GM18519 (cell line): ENCODE measurements around the gene INPP4A.
A peak's percentile ranks its signal among the peaks of the same experiment; 100 is the strongest.
"Not testable (repeated sequence)": the region's sequence is repeated elsewhere in the genome, so short reads cannot be mapped to it uniquely, and the experiment has no call there.

ENCODE experiments used
- ATAC-seq: cut with Tn5 transposase; IDR thresholded peaks from one replicate; pipeline ENCODE4 v1.9.1; 2021; ENCODE audit warnings: mild to moderate bottlenecking, moderate library complexity; ENCODE audit not compliant: unreplicated experiment, low FRiP score

The INPP4A gene

DNA sequence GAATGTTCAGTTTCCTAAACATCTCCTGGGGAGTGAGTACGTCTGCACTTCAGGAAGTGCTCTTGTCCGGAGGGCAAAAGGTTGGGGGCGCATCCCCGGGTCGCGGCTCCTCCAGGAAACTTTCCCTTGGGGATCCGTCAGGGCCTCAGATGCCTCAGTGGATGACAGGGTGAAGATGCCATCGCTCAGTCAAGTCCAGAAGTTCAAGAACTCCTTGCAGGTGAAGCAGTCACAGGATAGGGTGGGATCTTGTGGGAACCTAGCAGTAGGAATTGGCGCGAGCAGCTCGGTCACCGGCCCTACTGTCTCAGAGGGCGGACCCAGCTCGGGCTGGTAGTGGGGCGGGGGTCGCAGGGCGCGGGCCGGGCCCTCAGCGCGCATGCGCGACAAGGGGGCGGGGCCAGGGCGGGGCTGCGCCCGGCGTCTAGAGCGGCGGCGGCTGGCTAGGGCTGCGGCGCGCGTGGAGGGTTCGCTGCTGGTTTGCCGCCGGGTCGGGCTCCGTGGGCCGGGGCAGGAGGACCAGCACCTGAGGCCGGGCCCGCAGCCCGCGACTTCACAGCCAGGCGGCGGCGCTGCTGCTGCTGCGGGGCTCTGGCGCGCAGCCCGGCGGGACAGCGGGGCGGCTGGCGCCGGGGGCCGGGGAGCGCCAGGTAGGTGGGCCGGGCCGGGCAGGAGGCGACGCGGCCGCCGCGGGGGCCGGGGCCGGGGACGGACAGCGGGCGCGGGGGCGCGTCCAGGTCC is at the start of gene INPP4A:
Gene INPP4A, plus strand, starts transcription at position 423 of the 741 bp plus-strand sequence. CDS start 75,191 bp downstream, outside the sequence.
- no peak for ATAC-seq

DNA sequence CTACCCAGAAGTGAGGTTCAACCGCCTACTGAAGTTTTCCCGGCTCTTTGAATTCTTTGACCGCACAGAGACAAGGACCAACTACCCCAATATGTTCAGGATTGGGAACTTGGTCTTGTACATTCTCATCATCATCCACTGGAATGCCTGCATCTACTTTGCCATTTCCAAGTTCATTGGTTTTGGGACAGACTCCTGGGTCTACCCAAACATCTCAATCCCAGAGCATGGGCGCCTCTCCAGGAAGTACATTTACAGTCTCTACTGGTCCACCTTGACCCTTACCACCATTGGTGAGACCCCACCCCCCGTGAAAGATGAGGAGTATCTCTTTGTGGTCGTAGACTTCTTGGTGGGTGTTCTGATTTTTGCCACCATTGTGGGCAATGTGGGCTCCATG is 48.7 kb upstream of the INPP4A start:
- ATAC-seq = no peak

DNA sequence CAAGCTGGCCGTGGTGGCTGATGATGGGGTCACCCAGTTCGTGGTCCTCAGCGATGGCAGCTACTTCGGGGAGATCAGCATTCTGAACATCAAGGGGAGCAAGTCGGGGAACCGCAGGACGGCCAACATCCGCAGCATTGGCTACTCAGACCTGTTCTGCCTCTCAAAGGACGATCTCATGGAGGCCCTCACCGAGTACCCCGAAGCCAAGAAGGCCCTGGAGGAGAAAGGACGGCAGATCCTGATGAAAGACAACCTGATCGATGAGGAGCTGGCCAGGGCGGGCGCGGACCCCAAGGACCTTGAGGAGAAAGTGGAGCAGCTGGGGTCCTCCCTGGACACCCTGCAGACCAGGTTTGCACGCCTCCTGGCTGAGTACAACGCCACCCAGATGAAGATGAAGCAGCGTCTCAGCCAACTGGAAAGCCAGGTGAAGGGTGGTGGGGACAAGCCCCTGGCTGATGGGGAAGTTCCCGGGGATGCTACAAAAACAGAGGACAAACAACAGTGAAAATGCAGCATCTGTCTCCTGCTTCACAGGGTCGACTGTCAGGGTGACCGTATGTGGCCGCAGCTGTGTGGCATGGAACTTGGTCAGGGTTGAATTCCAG is 47.8 kb upstream of the INPP4A start:
- ATAC-seq = no peak

DNA sequence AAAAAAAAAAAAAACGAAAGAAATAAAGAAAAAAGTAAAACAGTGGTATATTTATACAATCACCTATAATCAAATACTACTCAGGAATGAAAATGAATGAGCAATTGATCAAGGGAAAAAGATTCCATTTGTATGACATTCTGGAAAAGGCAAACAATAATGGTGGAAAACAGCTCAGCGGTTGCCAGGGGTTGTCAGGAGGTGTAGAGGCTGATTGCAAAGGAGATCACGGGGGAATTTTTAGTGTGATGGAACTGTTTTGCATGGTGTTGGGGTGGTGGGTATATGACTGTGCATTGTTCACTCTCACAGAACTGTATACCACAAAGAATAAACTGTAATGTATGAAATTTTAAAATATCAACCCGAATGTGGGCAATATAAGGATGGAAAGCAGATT is 45.5 kb upstream of the INPP4A start:
- ATAC-seq = no peak

DNA sequence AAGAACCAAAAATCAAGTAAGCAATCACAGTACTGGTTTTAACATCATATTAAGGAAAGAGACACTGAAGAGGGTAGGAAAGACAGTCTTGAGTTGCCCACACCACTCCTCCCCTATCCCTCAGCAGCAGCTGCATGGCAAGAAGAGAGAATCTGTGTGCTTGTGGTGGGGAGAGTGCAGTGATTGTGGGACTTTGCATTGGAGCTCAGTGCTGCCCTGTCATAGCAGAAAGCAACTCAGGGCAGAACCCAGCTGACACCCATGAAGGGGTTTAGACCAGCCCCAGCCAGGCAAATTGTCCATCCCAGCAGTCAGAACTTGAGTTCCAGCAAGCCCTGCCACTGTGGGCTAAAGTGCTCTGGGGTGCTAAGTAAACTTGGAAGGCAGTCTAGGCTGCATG is 40.8 kb upstream of the INPP4A start:
- ATAC-seq = no peak

DNA sequence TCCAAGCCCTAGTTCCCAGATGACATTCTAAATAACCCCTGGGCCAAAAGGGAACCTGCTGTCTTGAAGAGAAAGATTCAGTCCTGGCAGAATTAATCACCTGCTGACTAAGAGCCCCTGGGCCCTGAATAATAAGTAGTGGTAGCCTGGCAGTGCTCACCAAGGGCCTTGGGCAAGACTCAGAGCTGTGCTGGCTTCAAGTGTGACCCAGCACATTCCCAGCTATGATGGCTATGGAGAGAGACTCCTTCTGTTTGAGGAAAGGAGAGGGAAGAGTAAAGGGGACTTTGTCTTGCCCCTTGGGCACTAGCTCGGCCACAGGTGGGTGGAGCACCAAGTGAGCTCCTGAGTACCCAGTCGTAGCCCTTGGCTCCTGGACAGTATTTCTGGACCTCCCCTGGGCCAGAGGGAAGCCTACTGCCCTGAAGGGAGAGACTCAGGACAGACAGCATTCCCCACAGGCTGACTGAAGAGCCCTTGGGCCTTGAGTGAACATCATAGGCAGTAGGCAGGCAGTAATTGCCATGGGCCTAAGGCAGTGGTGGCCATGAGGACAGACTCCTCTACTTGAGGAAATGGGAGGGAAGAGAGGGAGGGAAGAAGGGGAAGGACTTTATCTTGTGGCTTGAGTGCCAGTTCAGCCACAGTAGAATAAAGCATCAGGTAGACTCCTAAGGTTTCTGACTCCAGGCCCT is 40.0 kb upstream of the INPP4A start:
- ATAC-seq = no peak

DNA sequence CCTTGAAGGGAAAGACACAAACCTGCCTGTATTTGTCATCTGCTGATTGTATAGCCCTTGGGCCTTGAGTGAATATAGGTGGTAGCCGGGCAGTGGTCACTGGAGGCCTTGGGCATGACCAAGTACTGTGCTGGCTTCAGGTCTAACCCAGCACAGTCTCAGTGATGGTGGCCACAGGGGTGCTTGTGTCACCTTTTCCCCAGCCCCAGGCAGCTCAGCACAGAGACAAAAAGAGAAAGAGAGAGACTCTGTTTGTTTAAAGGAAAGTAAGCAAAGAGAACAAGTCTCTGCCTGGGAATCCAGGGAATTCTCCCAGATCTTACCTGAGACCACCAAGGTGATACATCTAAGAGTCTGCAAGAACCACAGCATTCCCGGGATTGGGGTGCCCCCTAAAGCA is 39.4 kb upstream of the INPP4A start:
- ATAC-seq = no peak

DNA sequence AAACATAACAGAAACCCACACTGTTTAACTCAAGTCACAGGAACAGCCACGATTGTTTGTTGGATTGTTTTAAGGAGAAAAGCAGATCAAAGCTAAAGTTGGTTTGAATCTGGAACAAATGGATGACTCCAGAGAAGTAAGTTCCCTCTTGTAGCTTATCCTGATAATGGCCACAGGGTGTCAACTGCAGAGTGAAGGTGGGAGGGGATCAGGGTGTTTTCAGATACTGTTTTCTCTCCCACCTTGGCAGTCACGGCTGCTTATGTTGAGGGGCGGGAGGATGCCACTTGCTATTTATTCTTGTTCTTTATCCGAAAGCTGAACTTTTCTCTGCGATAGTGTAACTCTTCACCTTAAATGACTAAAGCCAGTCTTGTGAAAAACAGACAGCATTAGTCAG is 36.5 kb upstream of the INPP4A start:
- no peak for ATAC-seq

DNA sequence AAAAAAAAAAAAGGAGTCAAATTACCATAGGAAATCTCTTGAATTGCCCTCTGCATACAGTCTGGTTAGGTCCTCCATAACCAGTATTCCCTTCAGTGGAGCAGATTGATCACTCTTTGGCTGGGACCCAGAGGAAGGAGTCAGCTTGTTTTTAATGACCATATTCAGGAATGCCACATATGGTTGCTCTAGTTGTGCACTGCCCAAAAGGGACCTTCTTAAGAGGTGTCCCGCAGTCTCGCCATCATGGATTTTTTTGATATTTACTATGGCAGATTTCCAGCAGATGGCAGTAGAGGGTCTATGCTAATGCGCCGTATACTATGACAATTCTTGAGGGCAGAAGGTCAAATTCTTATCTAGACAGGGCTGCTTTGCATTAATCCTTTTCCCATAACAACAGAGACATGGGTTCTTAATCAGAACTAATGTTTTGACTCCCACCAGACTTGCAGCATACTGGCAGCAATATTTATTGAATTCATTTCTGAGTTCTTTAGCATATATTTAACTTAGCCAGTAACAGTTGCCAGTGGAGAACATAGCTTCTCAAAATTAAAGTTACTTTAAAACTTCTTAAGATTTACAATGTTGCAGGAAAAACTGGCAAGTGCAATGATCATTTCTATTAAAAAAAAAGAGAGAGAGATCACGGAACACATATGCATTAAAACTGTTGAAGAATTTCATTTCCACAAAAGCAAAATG is 31.8 kb upstream of the INPP4A start:
- ATAC-seq = peak; percentile 53

DNA sequence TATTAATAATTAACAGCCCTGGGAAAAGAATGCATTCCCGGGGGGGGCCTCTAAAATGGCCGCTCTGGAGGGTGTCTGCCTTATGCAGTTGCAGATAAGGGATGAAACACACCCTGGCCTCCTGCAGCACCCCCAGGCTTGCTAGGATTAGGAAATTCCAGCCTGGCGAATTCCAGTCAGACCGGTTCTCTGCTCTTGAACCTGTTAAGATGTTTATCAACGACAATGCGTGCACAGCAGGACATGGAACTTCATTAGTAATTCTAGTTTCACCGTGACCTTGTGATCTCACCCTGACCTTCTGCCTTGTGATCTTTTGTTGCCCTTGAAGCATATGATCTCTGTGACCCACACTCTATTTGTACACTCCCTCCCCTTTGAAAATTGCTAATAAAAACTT is 30.4 kb upstream of the INPP4A start:
- not testable (repeated sequence) for ATAC-seq

DNA sequence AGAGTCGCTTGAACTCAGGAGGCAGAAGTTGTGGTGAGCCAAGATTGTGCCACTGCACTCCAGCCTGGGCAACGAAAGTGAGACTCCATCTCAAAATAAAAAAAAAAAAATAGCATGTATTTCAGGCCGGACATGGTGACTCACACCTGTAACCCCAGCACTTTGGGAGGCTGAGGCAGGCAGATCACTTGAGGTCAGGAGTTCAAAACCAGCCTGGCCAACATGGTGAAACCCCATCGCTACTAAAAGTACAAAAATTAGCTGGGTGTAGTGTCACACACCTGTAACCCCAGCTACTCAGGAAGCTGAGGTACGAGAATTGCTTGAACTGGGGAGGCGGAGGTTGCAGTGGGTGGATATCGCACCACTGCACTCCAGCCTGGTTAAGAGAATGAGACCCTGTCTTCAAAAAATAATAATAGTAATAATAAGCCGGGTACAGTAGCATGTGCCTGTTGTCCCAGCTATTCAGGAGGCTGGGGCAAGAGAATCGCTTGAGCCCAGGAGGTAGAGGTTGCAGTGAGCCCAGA is 28.9 kb upstream of the INPP4A start:
- ATAC-seq = not testable (repeated sequence)

DNA sequence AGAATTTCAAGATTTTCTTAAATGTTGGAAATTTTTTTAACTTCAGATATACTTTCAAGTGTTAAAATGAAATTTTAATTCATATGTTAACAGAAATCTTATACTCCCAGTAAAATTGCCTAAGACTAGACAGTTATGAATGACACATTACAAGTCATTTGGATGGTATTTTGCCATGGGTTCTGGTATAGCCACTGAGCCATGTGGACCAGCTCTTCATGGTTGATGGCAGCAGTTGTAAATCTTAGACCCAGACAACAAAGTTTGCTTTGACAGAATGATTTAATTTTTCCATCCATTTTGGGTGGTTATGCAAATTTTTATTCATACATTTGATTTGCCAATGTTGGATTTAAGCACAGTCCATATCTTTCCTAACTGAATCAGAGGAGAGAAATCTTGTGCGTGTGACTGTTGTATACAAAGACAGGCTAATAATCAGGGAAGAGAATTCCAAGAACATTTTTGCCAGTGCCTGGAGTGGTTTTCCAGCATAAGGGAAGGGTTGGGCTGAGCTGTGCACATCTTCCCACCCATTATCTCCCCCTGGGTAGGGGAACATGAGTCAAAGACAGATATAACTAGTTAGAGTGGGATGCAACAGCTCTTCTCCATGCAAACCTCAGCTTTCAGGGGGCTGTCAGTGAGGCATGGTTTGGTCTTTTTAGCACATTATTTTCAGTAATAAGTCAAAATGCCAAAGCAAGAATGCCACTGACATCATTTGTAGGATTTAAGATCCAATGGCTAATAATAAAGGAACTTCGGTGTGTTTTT is 28.1 kb upstream of the INPP4A start:
- no peak for ATAC-seq

DNA sequence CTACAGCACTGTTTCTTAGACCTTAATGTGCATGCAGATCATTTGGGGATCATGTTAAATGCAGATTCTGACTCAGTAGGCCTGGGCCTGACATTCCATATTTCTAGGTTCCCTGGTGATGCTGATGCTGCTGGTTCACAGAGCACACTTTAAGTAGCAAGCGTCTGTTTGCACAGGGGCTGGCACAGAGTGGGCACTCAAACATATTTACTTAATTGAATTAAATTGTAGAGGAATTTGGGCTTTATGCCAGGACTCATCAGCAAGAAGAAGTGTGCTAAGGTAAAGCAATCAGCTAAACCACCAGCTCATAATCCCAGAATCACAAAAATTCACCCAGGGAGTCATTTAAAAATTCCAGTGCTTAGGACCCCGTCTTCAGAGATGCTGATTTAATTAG is 25.1 kb upstream of the INPP4A start:
- no peak for ATAC-seq

DNA sequence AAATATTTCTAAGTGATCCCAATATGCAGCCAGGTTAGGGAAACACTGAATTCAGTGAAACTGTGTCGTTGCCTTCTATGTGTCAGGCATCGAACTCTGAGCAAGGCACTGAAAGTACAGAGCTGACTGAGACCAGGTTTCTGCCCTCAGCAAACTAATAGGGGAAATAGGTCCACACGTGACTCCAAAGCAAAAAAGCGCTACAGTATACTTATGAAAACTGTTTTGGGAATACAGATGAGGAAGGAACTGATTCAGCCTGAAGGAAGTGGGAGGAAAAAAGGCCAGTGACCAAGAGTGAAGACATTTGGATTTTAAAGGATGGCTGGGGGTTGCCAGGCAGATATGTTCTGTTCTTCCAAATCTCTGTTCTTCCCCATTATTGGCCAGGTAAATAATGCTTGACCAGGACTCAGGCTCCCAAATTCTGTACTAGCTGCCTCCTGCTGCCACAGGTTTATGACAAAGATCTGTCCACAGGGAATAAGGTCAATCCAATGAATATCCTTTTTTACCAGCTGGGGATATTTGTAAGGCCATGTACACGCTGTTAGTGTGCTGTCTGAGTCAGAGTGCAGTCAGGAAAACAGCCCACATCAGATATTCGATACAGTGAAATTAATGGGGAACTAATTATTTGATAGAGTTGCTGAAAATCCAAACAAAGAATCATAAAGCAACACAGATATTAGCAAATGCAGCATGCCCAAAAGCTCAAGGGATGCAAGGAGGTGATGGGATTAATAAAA is 24.5 kb upstream of the INPP4A start:
- no peak for ATAC-seq

DNA sequence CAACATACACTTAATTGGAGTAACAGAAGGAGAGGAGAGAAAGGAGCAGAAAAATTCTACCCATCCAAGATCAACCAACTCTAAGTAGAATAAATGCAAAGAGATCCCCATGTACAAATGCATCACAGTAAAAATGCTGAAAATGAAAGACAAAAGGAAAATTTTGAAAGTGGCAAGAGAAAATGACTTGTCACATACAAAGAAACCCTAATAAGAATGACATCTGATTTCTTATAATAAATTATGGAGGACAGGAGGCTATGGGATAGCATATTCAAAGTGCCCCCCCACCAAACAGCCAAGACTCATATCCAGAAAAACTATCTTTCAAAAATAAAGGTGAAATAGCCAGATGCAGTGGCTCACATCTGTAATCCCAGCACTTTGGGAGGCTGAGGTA is 22.2 kb upstream of the INPP4A start:
- ATAC-seq = no peak

DNA sequence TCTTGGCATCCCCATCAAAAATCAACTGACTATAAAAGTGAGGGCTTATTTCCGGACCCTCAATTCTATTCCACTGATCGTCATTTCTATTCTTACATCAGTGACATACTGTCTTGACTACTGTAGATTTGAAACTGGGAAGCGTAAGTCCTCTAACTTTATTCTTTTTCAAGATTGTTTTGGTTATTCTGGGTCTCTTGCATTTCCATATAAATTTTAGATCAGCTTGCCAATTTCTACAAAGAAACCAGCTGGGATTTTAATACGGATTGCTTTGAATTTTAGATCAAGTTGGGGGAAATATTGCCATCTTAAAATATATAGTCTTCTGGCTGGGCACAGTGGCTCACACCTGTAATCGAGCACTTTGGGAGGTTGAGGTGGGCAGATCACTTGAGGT is 17.9 kb upstream of the INPP4A start:
- ATAC-seq = no peak

DNA sequence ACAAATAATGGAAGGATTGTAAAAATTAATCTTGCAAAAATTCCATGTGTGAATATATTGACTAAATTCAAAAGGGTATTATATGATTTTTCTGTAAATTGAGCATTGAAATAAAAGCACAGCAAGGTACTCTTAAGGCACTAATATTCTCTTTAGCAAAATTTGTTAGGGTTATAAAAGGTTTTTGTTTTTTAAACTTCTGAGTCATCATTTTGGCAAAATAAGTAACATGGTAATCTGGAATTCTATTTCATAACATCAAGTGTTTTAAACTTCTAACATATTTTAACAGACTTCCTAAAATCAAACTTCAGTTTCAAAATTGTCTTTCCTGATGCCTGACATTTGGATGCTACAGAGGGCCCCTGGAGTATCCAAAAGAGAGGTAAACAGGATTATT is 12.5 kb upstream of the INPP4A start:
- ATAC-seq = no peak

DNA sequence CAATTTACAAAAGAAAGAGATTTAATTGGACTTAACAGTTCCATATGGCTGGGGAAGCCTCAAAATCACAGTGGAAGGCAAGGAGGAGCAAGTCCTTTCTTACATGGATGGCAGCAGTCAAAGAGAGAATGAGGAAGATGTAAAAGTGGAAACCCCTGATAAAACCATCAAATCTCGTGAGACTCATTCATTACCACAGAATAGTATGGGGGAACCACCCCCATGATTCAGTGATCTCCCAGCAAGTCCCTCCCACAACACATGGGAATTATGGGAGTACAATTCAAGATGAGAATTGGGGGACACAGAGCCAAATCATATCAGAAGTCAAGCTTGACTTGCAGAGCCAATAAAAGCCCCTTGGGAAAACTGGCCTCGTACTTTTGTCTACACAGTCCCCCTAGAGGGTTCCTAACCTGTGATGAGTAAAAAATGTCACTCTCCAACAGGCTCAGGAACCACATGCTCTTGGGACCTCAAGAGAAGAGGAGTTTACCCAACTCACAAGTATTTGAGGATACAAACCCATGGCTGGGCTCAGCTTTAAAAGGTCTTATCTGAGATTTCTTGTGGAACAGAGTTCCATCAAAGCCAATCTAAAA is 11.2 kb upstream of the INPP4A start:
- no peak for ATAC-seq

DNA sequence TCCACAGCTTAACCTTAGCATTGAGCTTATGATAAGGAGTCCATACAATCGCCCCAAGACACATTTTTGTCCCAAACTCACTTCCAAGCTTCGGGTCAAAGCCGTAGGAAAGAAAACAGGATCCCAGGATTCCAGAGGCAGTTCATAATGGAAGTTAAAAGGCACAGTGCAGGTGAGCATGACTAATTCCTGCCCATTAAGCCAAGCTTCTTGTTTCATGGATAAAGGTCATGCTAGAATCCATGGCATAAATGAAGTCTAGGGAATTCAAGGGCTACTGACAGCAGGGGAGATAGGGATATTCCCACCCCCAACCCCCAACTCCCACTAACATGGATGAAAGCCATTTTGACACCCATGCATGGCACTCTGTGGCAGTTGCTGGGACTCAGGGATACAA is 10.2 kb upstream of the INPP4A start:
- no peak for ATAC-seq
